ENCODE results near the gene KLF7.

The KLF7 gene

GRCh38 chr2:207164006-207164831 lies 1.5 kb downstream of the KLF7 start:
- peak overlapping the region; percentile 87 for H3K9ac ChIP-seq (ENCODE audit: low read length)
- H3K27me3 ChIP-seq (ENCODE audit: control insufficient read depth, insufficient read depth, low read length), result no peaks in the 10 kb centered on the region
- H3K9me3 ChIP-seq (ENCODE audit: control insufficient read depth, low read length), result no peaks in the 10 kb centered on the region
- H3K36me3 ChIP-seq (ENCODE audit: control insufficient read depth, insufficient read depth, low read length), result no peaks in the 10 kb centered on the region
- H3K4me3 ChIP-seq (ENCODE audit: low read length), result peak overlapping the region; percentile 74
- peaks cover 16% of the 10 kb centered on the region for H3K4me1 ChIP-seq (ENCODE audit: control insufficient read depth, insufficient read depth, low read length)

- Histone ChIP-seq H3K9me3 (ENCODE audit: control insufficient read depth, low read length) (no peaks in the 10 kb centered on the region), H3K4me1 (ENCODE audit: control insufficient read depth, insufficient read depth, low read length) (peaks cover 16% of the 10 kb centered on the region), H3K4me3 (ENCODE audit: low read length) (peak overlapping the region; percentile 74), H3K36me3 (ENCODE audit: control insufficient read depth, insufficient read depth, low read length) (no peaks in the 10 kb centered on the region), H3K27me3 (ENCODE audit: control insufficient read depth, insufficient read depth, low read length) (no peaks in the 10 kb centered on the region), H3K9ac (ENCODE audit: low read length) (peak overlapping the region; percentile 87)
Measured at GRCh38 chr2:207163756-207164005, 2.1 kb downstream of the KLF7 start.

GRCh38 chr2:207163053-207163755 lies 2.5 kb downstream of the KLF7 start:
- peak overlapping the region; percentile 74 for H3K4me3 ChIP-seq (ENCODE audit: low read length)

GRCh38 chr2:207162316-207162715 lies 3.4 kb downstream of the KLF7 start:
- Histone ChIP-seq H3K4me1 (ENCODE audit: control insufficient read depth, insufficient read depth, low read length) (peaks cover 13% of the 10 kb centered on the region), H3K4me3 (ENCODE audit: low read length) (no peak overlapping the region), H3K9me3 (ENCODE audit: control insufficient read depth, low read length) (no peaks in the 10 kb centered on the region), H3K9ac (ENCODE audit: low read length) (no peak overlapping the region), H3K36me3 (ENCODE audit: control insufficient read depth, insufficient read depth, low read length) (no peaks in the 10 kb centered on the region), H3K27me3 (ENCODE audit: control insufficient read depth, insufficient read depth, low read length) (no peaks in the 10 kb centered on the region)

More at GRCh38 chr2:207163053-207163755, 2.5 kb downstream of the KLF7 start:
- H3K27me3 ChIP-seq (ENCODE audit: control insufficient read depth, insufficient read depth, low read length), result no peaks in the 10 kb centered on the region
- H3K36me3 ChIP-seq (ENCODE audit: control insufficient read depth, insufficient read depth, low read length), result no peaks in the 10 kb centered on the region
- no peaks in the 10 kb centered on the region for H3K9me3 ChIP-seq (ENCODE audit: control insufficient read depth, low read length)
- H3K4me1 ChIP-seq (ENCODE audit: control insufficient read depth, insufficient read depth, low read length), result peaks cover 16% of the 10 kb centered on the region
- H3K9ac ChIP-seq (ENCODE audit: low read length), result peak overlapping the region; percentile 87

DNA sequence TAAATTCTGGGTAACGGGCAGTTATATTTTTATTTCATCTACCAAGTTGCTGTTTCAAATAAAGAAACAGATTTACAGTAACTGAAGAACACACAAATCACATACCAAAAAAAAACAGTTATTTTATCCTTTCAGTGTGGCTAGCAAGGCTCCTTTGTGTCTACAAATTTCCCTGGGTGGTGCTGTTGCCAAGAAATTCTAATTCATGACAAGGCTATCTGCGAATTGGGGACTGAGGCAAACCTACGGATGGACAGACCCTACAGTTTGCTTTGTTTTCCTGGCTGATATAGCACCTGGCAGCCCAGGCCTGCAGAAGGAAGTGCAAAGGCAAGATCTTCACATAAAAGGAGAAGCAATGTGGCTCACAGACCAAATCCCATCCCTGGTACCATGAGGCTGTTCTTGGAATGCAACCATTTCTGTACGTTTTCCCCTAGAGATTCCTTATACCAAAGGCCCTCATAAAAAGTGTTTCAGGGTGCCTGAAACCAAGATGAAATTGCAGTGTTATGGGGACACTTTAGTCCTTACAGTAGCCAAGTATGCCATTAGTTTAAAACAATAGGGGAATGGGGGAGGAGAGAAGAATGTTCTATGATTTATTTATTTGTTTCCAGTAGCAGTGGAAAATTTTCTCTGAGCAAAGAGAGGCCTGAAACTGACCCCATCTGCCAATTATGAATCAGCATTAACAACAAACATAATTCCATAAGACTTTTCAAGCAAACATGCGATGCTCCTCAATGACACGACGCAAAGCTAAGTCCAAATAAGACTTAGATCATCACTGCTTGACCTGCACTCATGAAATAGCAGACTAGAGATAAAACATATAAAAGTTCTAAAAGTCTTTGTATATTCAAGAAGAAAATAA lies 4.3 kb downstream of the KLF7 start:
- Histone ChIP-seq H3K4me1 (ENCODE audit: control insufficient read depth, insufficient read depth, low read length) (peaks cover 8% of the 10 kb centered on the region), H3K27me3 (ENCODE audit: control insufficient read depth, insufficient read depth, low read length) (no peaks in the 10 kb centered on the region), H3K4me3 (ENCODE audit: low read length) (no peak overlapping the region), H3K9me3 (ENCODE audit: control insufficient read depth, low read length) (no peaks in the 10 kb centered on the region), H3K9ac (ENCODE audit: low read length) (no peak overlapping the region), H3K36me3 (ENCODE audit: control insufficient read depth, insufficient read depth, low read length) (no peaks in the 10 kb centered on the region)

DNA sequence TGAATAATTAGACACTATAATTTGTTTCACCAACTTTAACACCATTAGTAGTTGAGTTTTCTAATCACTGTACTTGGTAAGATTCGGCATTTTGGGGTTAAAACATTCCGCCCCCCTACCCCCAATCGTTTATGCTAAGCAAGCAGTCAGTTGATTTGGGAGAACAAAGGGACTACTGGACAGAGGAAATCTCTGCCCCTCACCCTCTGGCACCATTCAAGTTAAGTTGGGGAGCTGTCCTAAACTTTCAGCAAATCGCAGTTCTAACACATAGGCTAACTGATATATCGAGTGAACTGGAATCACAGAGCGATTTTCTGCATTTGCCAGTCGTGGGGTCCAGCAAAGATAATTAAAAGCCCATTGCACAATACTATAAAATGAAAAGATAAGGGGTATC lies 5.6 kb downstream of the KLF7 start:
- H3K36me3 ChIP-seq (ENCODE audit: control insufficient read depth, insufficient read depth, low read length), result no peaks in the 10 kb centered on the region
- no peaks in the 10 kb centered on the region for H3K9me3 ChIP-seq (ENCODE audit: control insufficient read depth, low read length)
- no peaks in the 10 kb centered on the region for H3K27me3 ChIP-seq (ENCODE audit: control insufficient read depth, insufficient read depth, low read length)
- H3K4me3 ChIP-seq (ENCODE audit: low read length), result no peak overlapping the region
- H3K4me1 ChIP-seq (ENCODE audit: control insufficient read depth, insufficient read depth, low read length), result peaks cover 8% of the 10 kb centered on the region
- H3K9ac ChIP-seq (ENCODE audit: low read length), result no peak overlapping the region

- H3K4me1 ChIP-seq (ENCODE audit: control insufficient read depth, insufficient read depth, low read length), result peaks cover 8% of the 10 kb centered on the region
- no peaks in the 10 kb centered on the region for H3K27me3 ChIP-seq (ENCODE audit: control insufficient read depth, insufficient read depth, low read length)
- no peaks in the 10 kb centered on the region for H3K9me3 ChIP-seq (ENCODE audit: control insufficient read depth, low read length)
- H3K4me3 ChIP-seq (ENCODE audit: low read length), result no peak overlapping the region
- no peak overlapping the region for H3K9ac ChIP-seq (ENCODE audit: low read length)
- H3K36me3 ChIP-seq (ENCODE audit: control insufficient read depth, insufficient read depth, low read length), result no peaks in the 10 kb centered on the region
Measured at GRCh38 chr2:207159002-207159401, 6.7 kb downstream of the KLF7 start.

DNA sequence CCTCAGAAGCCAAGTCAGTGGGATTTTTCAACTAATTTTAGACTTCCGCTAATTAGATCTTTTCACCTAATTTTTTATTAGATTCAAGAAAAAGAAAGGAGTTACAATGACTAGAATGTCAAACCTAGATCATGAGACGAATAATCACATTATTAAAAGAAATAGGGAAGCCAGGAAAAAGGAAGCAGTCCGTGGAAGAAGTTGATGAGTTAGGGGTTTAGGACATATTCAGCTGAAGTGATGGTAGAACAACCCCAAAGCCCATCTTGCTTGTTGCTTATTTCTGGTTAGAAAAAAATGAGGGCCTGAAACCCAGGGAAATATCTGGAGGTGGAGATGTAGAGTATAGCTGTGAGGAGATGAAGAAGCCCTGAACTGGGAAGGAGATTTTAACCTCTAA lies 8.0 kb downstream of the KLF7 start:
- Histone ChIP-seq H3K36me3 (ENCODE audit: control insufficient read depth, insufficient read depth, low read length) (no peaks in the 10 kb centered on the region), H3K4me3 (ENCODE audit: low read length) (no peak overlapping the region), H3K4me1 (ENCODE audit: control insufficient read depth, insufficient read depth, low read length) (peaks cover 1% of the 10 kb centered on the region), H3K27me3 (ENCODE audit: control insufficient read depth, insufficient read depth, low read length) (no peaks in the 10 kb centered on the region), H3K9me3 (ENCODE audit: control insufficient read depth, low read length) (no peaks in the 10 kb centered on the region), H3K9ac (ENCODE audit: low read length) (no peak overlapping the region)

DNA sequence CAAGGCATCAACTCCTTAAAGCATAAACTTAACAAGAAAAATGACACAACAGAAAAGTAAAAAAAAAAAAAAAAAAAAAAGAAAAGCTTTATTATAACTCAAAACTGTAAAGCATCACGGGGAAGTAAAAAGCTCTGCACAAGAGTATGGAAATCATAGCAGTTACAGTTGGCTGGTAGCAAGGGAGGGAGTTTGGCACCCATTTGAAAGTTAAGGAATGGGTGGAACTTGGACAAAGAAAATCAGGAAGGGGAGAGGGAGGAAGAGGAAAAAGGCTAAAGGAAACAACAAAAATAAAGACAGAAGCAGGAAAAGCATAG lies 8.6 kb downstream of the KLF7 start:
- no peaks in the 10 kb centered on the region for H3K9me3 ChIP-seq (ENCODE audit: control insufficient read depth, low read length)
- H3K27me3 ChIP-seq (ENCODE audit: control insufficient read depth, insufficient read depth, low read length), result no peaks in the 10 kb centered on the region
- H3K36me3 ChIP-seq (ENCODE audit: control insufficient read depth, insufficient read depth, low read length), result no peaks in the 10 kb centered on the region
- H3K4me1 ChIP-seq (ENCODE audit: control insufficient read depth, insufficient read depth, low read length), result no peaks in the 10 kb centered on the region
- H3K9ac ChIP-seq (ENCODE audit: low read length), result no peak overlapping the region
- H3K4me3 ChIP-seq (ENCODE audit: low read length), result no peak overlapping the region

DNA sequence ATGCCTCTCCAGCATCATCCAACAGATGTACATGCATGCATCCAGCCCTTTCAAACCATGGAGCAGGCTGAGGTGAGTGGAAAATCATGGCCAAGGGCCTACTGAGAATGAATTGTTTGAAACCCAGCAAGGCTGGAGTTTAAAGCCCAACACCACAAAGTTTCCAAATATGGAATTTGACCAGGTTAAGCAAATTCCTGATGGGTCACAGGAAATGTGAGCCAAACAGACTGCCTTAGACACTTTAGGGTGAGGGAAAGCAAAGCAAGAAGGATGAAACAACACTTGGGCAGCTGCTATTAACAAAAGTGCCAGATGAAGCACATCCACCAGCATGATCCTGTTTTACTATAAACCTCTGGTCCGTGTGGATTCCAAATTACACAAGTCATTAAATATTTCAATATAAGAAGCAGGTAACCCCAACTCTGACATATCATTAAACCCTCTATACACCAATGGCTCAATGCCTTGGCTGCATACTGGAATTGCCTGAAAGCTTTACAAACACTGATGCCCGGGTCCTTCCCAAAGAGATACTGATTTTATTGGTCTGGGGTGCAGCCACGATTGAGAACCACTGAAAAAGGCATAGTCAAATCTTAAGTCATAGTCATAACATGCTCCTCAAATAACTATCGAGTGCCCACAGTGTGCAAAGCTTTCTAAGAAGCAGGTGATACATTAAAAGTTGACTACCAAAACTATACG lies 9.1 kb downstream of the KLF7 start:
- H3K4me1 ChIP-seq (ENCODE audit: control insufficient read depth, insufficient read depth, low read length), result no peaks in the 10 kb centered on the region
- no peak overlapping the region for H3K9ac ChIP-seq (ENCODE audit: low read length)
- no peaks in the 10 kb centered on the region for H3K27me3 ChIP-seq (ENCODE audit: control insufficient read depth, insufficient read depth, low read length)
- H3K4me3 ChIP-seq (ENCODE audit: low read length), result no peak overlapping the region
- no peaks in the 10 kb centered on the region for H3K36me3 ChIP-seq (ENCODE audit: control insufficient read depth, insufficient read depth, low read length)
- H3K9me3 ChIP-seq (ENCODE audit: control insufficient read depth, low read length), result no peaks in the 10 kb centered on the region

DNA sequence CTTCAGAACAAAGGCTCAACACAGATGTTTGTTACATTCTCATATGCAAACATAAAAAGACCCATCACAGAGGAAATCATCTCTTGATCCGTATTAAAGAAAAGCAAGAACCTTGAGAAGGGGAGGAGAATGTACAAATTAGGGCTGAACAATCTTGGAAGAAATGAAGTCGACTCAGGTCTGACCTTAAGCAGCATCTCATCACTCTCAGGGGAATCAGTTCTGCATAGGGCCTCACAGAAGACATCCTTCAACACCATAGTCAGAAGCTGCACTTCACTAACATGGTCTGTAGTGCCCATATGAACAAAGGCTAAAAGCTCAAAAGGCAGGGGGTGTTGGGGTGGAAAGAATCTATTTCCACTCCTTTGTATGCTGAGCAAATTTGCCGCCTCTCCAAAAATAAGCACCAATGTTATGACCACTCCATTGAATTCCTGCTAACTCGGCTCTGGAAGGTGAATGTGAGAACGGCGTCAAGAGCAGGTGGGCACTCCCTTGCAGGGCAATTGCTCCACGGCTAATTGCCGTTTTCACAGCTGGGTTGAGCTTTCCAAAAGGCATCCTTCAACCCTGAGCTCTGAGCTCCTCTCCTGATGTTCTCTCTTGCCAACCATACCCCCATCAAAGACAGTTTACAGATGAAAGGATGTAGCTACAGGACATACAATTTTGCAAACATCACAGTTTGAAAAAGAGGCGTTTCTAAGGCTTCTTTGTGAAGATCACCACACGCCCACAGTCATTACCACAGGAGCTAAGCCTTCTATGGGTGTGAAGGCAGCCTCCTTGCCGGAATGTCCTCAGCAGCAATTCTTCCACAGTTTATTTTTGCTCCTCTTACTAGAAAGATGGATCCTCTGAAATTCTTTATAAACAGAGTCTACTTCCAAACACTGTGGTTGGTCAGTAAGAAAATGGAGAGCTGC lies 10.0 kb downstream of the KLF7 start:
- Histone ChIP-seq H3K9ac (ENCODE audit: low read length) (no peak overlapping the region), H3K9me3 (ENCODE audit: control insufficient read depth, low read length) (no peaks in the 10 kb centered on the region), H3K4me3 (ENCODE audit: low read length) (no peak overlapping the region), H3K27me3 (ENCODE audit: control insufficient read depth, insufficient read depth, low read length) (no peaks in the 10 kb centered on the region), H3K36me3 (ENCODE audit: control insufficient read depth, insufficient read depth, low read length) (no peaks in the 10 kb centered on the region), H3K4me1 (ENCODE audit: control insufficient read depth, insufficient read depth, low read length) (no peaks in the 10 kb centered on the region)
